GM19025 (cell line): ENCODE data around the gene INPP5J.
"Not testable (repeated sequence)": the region's sequence is repeated elsewhere in the genome, so short reads cannot be mapped to it uniquely, and the experiment has no call there.

Source experiments
- ATAC-seq: cut with Tn5 transposase; IDR thresholded peaks from one replicate; pipeline ENCODE4 v1.9.1; 2021; ENCODE audit warnings: mild to moderate bottlenecking, low read depth, moderate library complexity; ENCODE audit not compliant: unreplicated experiment

Gene INPP5J

GRCh38 chr22:31122532-31123291 lies at the start of gene INPP5J:
TSS of gene INPP5J (plus strand) at chr22:31122966. CDS start at chr22:31123015, 49 bp downstream.
- ATAC-seq: no peak

GRCh38 chr22:31073125-31073524 lies 49.6 kb upstream of the INPP5J start:
- ATAC-seq: not testable (repeated sequence)

GRCh38 chr22:31073545-31074145 lies 49.1 kb upstream of the INPP5J start:
- not testable (repeated sequence) for ATAC-seq

- no peak for ATAC-seq
Observed at GRCh38 chr22:31075961-31076360, 46.8 kb upstream of the INPP5J start.

GRCh38 chr22:31077681-31078080 lies 45.1 kb upstream of the INPP5J start:
- no peak for ATAC-seq

- ATAC-seq: not testable (repeated sequence)
Observed at GRCh38 chr22:31078389-31078788, 44.4 kb upstream of the INPP5J start.

GRCh38 chr22:31079095-31079642 lies 43.6 kb upstream of the INPP5J start:
- ATAC-seq: no peak

GRCh38 chr22:31080164-31080847 lies 42.5 kb upstream of the INPP5J start:
- no peak for ATAC-seq

GRCh38 chr22:31080848-31081649 lies 41.7 kb upstream of the INPP5J start, which contains the start of gene SMTN:
TSS of gene SMTN (plus strand) at chr22:31081318. CDS start at chr22:31083259, 1,941 bp downstream.
- ATAC-seq: peak; percentile 51

- no peak for ATAC-seq
Observed at GRCh38 chr22:31081963-31082605, 40.7 kb upstream of the INPP5J start.

GRCh38 chr22:31082606-31083376 lies 40.0 kb upstream of the INPP5J start:
- ATAC-seq: no peak

- no peak for ATAC-seq
Observed at GRCh38 chr22:31083377-31083768, 39.4 kb upstream of the INPP5J start.

- peak; percentile 5 for ATAC-seq
Observed at GRCh38 chr22:31083923-31084810, 38.6 kb upstream of the INPP5J start.

- peak; percentile 65 for ATAC-seq
Observed at GRCh38 chr22:31084811-31085492, 37.8 kb upstream of the INPP5J start.

- ATAC-seq: no peak
Observed at GRCh38 chr22:31085493-31085824, 37.3 kb upstream of the INPP5J start.

GRCh38 chr22:31085928-31086327 lies 36.8 kb upstream of the INPP5J start:
- no peak for ATAC-seq

- no peak for ATAC-seq
Observed at GRCh38 chr22:31086703-31087330, 35.9 kb upstream of the INPP5J start.
